ENCODE measurements around the gene GABARAP. TPM values are rescaled to one million over a fixed set of nuclear protein-coding genes. Genes with fewer than 3 reads are reported as not detected.
A peak's percentile ranks its signal among the peaks of the same experiment; 100 is the strongest.

GABARAP gene
- total RNA-seq, 2 donors from 2014 or later: 197 to 277 TPM

GRCh38 chr17:7218758-7219157, 23.5 kb downstream of the GABARAP start:
- DNase-seq (ENCODE audit: low spot score): no peak
- no peaks in the 10 kb centered on the region for H3K9me3 Mint-ChIP-seq
- peak overlapping the region; percentile 98 for H3K27ac Mint-ChIP-seq

GRCh38 chr17:7218166-7218565, 24.1 kb downstream of the GABARAP start:
- H3K4me3 Mint-ChIP-seq: no peak overlapping the region
- DNase-seq (ENCODE audit: low spot score): no peak
- no peaks in the 10 kb centered on the region for H3K27me3 Mint-ChIP-seq
- peak overlapping the region; percentile 60 to 98 for H3K27ac Mint-ChIP-seq
- H3K36me3 Mint-ChIP-seq: no peaks in the 10 kb centered on the region
- ATAC-seq: no peak
- no peaks in the 10 kb centered on the region for H3K9me3 Mint-ChIP-seq
- H3K4me1 Mint-ChIP-seq (ENCODE audit: low read depth in 2 of 2): peaks cover 57 to 58% of the 10 kb centered on the region in 2 donors

More at GRCh38 chr17:7218758-7219157, 23.5 kb downstream of the GABARAP start:
- no peak for ATAC-seq
- Mint-ChIP-seq H3K4me1 (ENCODE audit: low read depth in 2 of 2) (peaks cover 52 to 58% of the 10 kb centered on the region in 2 donors), H3K27me3 (no peaks in the 10 kb centered on the region), H3K4me3 (peak overlapping the region; percentile 93), H3K36me3 (no peaks in the 10 kb centered on the region)

DNA sequence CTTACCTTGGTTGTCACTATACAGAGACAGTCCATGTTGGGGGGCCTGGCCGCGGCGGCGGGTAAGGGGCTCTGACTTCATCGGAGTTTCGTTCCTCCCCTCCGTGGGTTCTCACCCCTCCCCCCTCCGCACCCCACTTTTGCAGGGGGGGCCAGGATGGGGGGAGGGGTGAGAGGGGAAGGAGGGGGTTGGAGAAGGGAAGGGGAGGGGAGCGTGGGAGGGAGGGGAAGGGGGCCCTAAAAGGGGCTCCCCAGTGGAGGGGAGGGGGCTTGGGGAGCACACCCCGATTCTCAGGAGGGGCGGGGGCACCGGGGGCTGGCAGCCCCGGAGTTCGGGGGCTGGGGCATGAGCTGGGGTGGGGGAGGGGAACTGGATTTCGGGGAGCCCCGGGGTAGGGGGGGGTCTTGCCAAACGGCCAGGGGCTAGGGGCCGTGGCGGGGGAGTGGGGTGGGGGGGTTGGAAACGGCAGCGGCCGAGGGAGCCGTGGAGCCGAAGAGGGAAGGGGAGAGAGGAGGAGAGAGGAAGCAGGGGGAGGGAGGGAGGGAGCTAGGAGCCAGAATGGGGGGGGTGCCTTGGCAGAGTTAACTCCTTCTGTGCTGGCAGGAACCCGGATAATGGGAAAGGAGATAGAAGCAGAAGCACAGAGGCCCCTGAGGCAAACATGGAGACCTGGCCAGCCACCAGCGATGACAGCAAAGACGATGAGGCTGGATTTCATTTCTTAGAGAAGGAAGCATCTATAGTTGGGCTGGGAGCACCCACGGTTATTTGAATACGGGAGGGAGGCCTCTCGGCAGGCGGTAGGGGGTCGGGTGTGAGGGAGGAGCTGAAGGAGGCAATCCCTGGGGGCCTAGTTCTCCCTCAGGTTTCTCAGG, 24.9 kb downstream of the GABARAP start:
- H3K4me1 Mint-ChIP-seq (ENCODE audit: low read depth in 2 of 2): peaks cover 58% of the 10 kb centered on the region in 2 donors
- H3K27me3 Mint-ChIP-seq: peaks cover under 1 to 1% of the 10 kb centered on the region in 2 donors
- H3K4me3 Mint-ChIP-seq: peak overlapping the region; percentile 38
- H3K9me3 Mint-ChIP-seq: no peaks in the 10 kb centered on the region
- H3K27ac Mint-ChIP-seq: peak overlapping the region; percentile 60 to 98
- ATAC-seq (no peak), DNase-seq (ENCODE audit: low spot score) (no peak)
- H3K36me3 Mint-ChIP-seq: no peaks in the 10 kb centered on the region

GRCh38 chr17:7216242-7217112, 25.8 kb downstream of the GABARAP start:
- peak overlapping the region; percentile 56 for H3K4me3 Mint-ChIP-seq
- no peaks in the 10 kb centered on the region for H3K9me3 Mint-ChIP-seq
- H3K36me3 Mint-ChIP-seq: no peaks in the 10 kb centered on the region
- peaks cover 53 to 62% of the 10 kb centered on the region in 2 donors for H3K4me1 Mint-ChIP-seq (ENCODE audit: low read depth in 2 of 2)
- H3K27me3 Mint-ChIP-seq: peaks cover 6% of the 10 kb centered on the region in 2 donors
- no peak for ATAC-seq
- H3K27ac Mint-ChIP-seq: peak overlapping the region; percentile 40 to 47
- DNase-seq (ENCODE audit: low spot score): no peak

DNA sequence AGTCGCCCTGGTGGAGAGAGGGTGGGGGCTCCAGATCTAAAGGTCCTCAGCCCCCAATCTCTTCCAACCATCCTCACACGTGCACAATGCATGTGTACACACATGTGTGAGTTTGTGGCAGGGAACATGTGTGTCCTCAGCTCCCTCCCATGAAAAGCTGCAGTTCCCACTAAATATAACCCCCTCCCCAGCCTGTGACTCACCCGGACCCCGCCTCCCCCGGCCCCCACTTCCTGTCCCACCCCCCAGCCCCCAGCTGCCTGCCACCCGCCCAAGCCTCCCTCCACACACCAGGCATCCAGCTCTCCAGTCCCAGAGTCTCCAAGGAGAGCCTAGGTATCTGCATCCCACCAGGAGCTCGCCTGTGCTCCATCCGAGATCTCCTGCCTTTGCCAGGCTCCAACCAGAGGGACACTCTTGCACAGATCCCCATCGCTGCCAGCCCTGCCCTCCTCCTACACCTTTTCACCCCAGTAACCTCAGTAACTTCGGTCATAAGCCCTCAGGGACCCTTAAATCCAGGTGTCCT, 26.5 kb downstream of the GABARAP start:
- no peak for DNase-seq (ENCODE audit: low spot score)
- H3K4me1 Mint-ChIP-seq (ENCODE audit: low read depth in 2 of 2): peaks cover 46 to 54% of the 10 kb centered on the region in 2 donors
- no peaks in the 10 kb centered on the region for H3K9me3 Mint-ChIP-seq
- H3K4me3 Mint-ChIP-seq: peak overlapping the region; percentile 56
- H3K27me3 Mint-ChIP-seq: peaks cover 6% of the 10 kb centered on the region in 2 donors
- ATAC-seq: no peak
- H3K27ac Mint-ChIP-seq: peak overlapping the region in 1 of 2 donors; percentile 40
- no peaks in the 10 kb centered on the region for H3K36me3 Mint-ChIP-seq

GRCh38 chr17:7215136-7215638, 27.1 kb downstream of the GABARAP start:
- Mint-ChIP-seq H3K36me3 (no peaks in the 10 kb centered on the region), H3K4me3 (peak overlapping the region; percentile 92), H3K27ac (peak overlapping the region; percentile 83 to 87), H3K9me3 (no peaks in the 10 kb centered on the region), H3K4me1 (ENCODE audit: low read depth in 2 of 2) (peaks cover 41 to 49% of the 10 kb centered on the region in 2 donors), H3K27me3 (peaks cover 6 to 7% of the 10 kb centered on the region in 2 donors)
- no peak for DNase-seq (ENCODE audit: low spot score)
- ATAC-seq: no peak

GRCh38 chr17:7214300-7215135, 27.7 kb downstream of the GABARAP start:
- ATAC-seq (peak; percentile 93 to 95), DNase-seq (ENCODE audit: low spot score) (peak; percentile 99)
- Mint-ChIP-seq H3K27me3 (peaks cover 6 to 9% of the 10 kb centered on the region in 2 donors), H3K9me3 (no peaks in the 10 kb centered on the region), H3K4me1 (ENCODE audit: low read depth in 2 of 2) (peaks cover 38 to 47% of the 10 kb centered on the region in 2 donors), H3K4me3 (peak overlapping the region; percentile 92), H3K27ac (peak overlapping the region; percentile 83 to 87), H3K36me3 (no peaks in the 10 kb centered on the region)

- Mint-ChIP-seq H3K27ac (peak overlapping the region; percentile 83 to 87), H3K4me1 (ENCODE audit: low read depth in 2 of 2) (peaks cover 32 to 40% of the 10 kb centered on the region in 2 donors), H3K27me3 (peaks cover 6 to 9% of the 10 kb centered on the region in 2 donors), H3K4me3 (peak overlapping the region; percentile 92), H3K36me3 (no peaks in the 10 kb centered on the region), H3K9me3 (no peaks in the 10 kb centered on the region)
- DNase-seq (ENCODE audit: low spot score) (no peak), ATAC-seq (no peak)
Measured at GRCh38 chr17:7213895-7214299, 28.4 kb downstream of the GABARAP start.

GRCh38 chr17:7211491-7212273, 30.6 kb downstream of the GABARAP start:
- Mint-ChIP-seq H3K27me3 (peaks cover 6 to 9% of the 10 kb centered on the region in 2 donors), H3K4me1 (ENCODE audit: low read depth in 2 of 2) (peaks cover 28 to 36% of the 10 kb centered on the region in 2 donors), H3K27ac (no peak overlapping the region), H3K36me3 (no peaks in the 10 kb centered on the region), H3K9me3 (no peaks in the 10 kb centered on the region), H3K4me3 (no peak overlapping the region)
- ATAC-seq (no peak), DNase-seq (ENCODE audit: low spot score) (no peak)

DNA sequence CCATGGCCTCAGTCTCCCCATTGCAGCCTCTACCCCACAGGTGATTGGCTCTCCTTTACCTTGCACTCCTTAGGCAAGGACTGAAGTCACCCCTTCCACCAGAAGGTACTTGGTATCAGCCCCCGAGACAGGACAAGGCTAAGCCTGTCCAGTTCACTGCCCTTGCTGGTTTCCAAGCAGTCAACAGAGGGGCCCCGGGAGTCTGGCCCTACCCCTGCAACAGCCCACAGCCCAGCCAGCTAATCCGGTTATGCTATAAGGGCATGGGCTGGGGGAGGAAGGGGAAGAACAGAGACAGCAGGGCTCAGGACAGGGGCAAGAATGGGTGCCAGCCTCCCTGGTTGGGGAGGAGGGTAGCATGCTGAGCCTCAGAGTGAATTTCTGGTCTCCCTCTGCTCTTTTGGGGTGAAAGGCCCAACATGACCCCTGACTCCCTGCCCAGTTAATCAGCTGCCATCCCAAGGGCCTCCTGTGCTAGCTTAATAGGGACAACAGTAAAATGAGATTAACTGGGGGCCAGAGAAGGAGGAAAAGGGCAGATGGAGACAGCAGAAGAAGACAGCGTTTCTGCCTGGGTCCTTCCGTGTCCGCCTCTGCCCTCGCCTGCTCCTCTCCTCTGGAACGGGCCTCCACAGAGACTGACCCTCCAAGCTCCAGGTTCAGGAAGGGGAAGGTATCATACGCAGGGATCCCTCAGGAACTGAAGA, 33.3 kb downstream of the GABARAP start:
- Mint-ChIP-seq H3K36me3 (no peaks in the 10 kb centered on the region), H3K4me3 (no peak overlapping the region), H3K4me1 (ENCODE audit: low read depth in 2 of 2) (peaks cover 32 to 41% of the 10 kb centered on the region in 2 donors), H3K9me3 (no peaks in the 10 kb centered on the region), H3K27me3 (peaks cover 6 to 9% of the 10 kb centered on the region in 2 donors), H3K27ac (no peak overlapping the region)
- ATAC-seq (no peak), DNase-seq (ENCODE audit: low spot score) (no peak)

GRCh38 chr17:7208027-7208571, 34.1 kb downstream of the GABARAP start:
- peaks cover 6 to 9% of the 10 kb centered on the region in 2 donors for H3K27me3 Mint-ChIP-seq
- no peak overlapping the region for H3K4me3 Mint-ChIP-seq
- no peak for ATAC-seq
- no peak overlapping the region for H3K27ac Mint-ChIP-seq
- peaks cover 28 to 39% of the 10 kb centered on the region in 2 donors for H3K4me1 Mint-ChIP-seq (ENCODE audit: low read depth in 2 of 2)
- no peak for DNase-seq (ENCODE audit: low spot score)
- H3K9me3 Mint-ChIP-seq: no peaks in the 10 kb centered on the region
- no peaks in the 10 kb centered on the region for H3K36me3 Mint-ChIP-seq
